Measurements from ENCODE around the gene BABAM2.
A peak's percentile ranks its signal among the peaks of the same experiment; 100 is the strongest.
"Not testable (repeated sequence)": the region's sequence is repeated elsewhere in the genome, so short reads cannot be mapped to it uniquely, and the experiment has no call there.

Gene BABAM2

DNA sequence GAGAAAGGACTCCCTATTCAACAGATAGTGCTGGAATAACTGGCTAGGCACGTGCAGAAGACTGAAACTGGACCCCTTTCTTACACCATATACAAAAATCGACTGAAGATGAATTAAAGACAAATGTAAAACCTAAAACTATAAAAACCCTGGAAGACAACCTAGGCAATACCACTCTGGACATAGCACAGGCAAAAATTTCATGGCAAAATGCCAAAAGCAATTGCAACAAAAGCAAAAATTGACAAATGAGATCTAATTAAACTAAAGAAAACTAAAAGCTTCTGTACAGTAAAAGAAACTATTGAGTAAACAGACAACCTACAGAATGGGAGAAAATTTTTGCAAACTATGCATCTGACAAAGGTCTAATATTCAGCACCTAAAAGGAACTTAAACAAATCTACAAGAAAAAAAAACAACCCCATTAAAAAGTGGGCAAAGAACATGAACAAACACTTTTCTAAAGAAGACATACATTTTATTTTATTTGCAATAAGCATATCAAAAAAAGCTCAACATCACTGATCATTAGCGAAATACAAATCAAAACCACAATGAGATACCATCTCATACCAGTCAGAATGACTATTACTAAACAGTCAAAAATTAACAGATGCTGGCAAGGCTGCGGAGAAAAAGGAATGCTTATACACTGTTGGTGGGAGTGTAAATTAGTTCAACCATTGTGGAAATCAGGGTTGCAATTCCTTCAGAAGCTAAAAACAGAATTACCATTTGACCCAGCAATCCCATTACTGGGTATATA, 8.5 kb upstream of the BABAM2 start:
- DNase-seq, result not testable (repeated sequence)

DNA sequence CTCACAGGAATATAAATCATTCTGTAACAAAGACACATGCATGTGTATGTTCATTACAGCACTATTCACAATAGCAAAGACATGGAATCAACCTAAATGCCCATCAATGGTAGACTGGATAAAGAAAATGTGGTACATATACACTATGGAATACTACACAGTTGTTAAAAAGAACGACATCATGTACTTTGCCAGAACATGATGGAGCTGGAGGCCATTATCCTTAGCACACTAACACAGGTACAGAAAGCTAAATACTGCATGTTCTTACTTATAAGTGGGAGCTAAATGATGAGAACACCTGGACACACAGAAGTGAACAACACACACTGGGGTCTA, 8.0 kb upstream of the BABAM2 start:
- DNase-seq, result not testable (repeated sequence)

DNA sequence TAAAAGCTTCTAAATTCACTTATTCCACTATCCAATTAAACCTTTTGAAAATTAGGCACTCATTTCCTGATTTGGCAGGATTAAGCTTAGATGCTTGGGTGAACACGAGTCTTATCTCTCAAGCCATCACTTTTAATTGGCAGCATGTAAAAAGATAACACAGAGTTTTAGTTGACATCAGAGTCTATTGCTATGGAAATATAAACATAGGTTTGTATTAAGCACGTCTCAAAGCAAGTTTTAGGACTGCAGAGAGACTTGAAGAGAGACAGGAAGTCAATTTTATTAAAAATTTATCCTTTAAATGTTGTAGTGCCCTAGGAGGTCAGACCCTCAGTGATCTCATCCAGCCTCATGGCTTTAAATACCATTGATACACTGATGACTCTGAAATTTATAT, 5.9 kb upstream of the BABAM2 start:
- no peak for DNase-seq

DNA sequence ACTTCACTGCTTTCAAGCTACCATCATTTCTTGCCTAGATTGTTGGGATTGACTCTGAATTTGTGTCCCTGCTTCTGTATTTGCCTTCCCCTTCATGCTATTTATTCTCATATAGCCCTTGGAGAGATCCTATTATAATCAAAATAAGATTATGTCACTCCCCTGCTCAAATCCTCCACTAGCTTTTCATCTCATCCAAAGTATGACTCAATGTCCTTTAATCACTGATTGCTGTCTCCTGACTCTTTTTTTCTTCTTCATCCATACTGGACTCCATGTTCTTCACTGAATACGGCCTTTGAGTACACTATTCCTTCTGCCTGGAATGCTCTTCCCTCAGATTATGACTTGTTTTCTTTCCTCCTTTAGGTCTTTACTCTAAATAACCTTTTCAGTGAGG, 5.3 kb upstream of the BABAM2 start:
- DNase-seq, result no peak

DNA sequence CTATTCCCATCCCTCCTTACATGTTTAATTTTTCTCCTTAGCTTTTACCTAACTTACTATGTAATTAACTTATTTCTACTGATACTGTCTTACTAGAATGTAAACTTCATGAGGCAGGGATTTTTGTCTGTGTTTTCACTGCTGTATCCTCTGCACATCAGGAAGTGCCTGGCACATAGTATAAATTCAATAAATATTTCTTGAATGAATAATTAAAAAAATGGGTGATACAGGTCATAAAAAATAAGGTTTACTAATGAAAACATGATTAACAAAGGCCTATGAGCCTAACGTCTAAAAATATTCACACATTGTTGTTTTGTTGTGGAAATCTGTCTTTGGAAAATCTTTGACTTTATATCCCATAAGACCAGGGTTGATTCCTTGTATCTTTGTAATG, 4.9 kb upstream of the BABAM2 start:
- no peak for DNase-seq

DNA sequence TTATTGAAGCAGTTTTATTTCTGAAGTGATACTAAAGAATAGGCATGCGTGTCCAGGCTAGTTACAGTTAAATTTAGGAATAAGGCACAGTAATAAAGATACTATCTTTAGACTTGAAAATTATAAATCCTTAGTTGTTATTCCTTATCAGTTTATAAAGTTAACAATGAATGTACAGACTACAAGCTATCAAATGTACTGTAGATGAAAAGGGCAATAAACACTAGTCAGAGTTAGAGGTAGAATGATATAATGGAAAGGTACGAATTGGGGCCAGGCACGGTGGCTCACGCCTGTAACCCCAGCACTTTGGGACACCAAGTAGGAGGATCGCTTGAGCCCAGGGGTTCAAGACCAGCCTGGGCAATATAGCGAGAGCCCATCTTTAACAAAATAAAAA, 4.2 kb upstream of the BABAM2 start:
- no peak for DNase-seq

DNA sequence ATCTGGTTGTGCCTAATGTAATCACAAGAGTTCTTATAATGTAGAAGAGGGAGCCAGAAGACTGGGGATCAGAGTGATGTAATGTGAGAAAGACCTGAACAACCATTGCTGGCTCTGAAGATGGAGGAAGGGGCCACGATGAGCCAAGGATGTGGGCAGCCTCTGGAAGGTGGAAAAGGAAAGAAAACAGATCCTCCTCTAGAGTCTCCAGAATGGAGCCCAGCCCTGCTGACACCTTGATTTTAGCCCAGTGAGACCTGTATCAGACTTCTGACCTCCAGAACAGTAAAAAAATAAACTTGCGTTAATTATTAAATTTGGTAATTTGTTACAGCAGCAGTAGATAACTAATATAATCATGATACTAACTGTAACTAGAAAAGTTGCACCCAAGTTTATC, 3.4 kb upstream of the BABAM2 start:
- no peak for DNase-seq

DNA sequence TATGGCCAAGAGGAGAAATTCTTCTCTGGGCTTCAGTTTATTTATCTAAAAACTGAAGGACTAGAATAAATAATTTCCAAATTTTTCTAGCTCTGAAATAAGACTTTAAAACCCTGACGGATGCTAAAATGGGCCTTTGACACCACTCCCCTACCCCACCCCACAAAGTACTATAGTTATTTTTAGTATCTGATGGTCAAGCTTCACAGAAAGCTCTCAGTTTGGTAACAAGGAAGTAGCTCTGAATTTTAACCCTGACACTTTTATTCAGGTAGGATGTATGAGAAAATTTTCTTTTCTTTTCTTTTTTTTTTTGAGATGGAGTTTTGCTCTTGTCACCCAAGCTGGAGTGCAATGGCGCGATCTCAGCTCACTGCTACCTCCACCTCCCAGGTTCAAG, 2.7 kb upstream of the BABAM2 start:
- DNase-seq, result no peak

DNA sequence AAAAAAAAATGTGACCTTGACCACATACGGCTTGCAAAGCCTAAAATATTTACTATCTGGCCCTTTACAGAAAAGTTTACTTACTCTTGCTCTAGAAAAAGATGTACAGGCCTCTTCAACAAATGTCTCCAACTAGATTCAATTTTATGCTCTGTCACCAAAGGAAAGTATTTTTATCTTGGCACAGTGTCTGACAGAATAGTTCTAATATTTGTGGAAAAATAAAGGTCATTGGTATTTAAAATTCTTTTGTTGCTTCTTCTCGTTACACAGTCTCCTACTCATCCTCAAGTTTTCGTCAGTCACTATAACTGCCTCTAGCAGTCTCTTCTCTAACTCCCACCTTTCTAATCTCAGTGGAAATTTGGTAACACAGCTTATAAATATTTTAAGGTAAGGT, 1.7 kb upstream of the BABAM2 start:
- DNase-seq, result no peak

DNA sequence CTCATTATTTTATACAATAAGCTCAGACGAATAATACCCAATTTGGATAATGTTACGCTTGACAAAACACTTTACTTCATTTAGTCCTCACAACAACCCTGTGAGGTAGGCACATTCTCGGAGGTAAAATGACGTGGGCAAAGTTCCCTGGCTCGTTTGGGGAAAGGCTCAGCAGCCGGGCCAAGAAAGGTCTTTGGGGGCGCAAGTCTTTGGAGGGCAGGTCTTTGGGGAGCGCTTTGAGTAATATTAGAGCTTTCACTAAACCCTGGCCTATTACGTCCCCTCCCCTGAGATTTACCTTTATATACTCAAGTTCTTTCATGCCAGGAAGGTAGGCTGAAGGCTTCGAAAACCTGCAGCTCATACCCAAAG, 769 bp upstream of the BABAM2 start:
- DNase-seq, result peak in 1 of 4 experiments; percentile 12

DNA sequence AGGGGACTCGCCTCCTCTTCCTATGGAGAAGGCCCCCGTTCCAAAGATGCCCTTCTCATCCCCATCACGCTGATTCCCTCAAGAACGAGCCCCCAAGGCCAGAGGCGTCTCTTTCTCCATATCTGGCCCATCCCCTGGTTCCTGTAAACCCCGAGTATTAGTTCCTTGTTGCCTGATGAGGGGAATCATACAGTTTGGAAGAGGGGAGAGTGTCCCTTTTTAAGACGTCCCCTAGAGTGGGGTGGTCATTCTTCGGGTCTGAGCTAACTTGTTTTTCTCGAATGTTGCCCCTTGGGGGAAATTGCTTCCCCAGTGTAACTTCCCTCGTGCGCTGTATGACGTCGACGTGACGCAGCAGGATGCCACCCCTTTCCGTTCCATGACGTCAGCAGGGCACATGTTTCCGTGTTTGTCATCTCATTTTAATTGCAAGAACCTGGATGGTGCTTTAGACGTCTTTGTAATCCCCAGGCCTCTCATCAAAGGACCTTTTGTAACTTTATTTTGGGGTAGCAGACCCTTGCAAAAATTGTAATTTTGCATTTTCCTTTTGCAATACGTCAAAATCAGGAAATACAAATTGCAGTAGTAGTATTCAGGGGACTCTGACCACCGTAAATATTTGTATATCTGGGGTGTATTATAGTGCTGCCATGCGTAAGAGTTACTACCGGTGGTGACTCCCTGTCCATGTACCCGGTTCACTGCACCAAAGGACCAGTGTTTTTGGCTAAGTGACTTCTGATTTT, 569 bp downstream of the BABAM2 start:
- DNase-seq, result peak; percentile 48 to 71 (median 58)

DNA sequence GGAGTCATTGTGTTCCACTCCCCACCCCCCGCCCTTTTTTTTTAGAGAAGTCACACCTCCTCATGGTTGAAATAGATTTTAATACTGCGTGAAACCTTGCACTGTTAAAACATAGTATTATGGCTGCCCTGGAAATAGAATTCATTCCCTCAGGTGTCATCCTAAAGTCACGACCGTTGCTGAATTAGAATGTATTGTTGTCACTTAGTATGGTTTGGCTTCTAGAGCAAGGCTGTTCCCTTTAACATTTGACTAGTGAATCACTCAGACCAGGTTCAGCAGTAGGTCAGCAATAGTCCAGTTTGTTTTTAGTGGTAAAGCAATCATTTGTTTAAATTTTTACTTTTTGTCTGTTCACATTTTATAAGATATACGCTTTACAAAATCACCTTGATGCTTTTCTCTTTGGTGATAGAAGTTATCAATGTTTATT, 1.2 kb downstream of the BABAM2 start:
- DNase-seq, result no peak

DNA sequence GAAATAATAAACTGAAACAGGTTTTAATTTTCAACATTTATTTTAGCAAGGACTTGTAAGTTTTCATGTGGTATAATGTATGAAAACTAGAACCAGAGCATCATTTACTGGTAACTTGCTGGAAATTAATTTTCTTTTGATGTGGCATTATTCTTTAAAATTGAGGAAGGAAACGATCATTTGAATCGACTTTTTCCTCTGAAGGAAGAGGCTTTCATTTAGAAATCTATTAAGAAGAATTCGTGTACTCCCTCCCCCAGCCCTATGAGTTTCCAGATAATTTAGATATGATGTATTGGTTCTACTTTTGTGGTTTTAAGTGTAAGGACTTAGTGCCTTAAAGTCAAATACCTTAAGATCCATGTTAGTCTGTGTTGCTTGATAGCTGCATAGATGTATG, 2.5 kb downstream of the BABAM2 start:
- DNase-seq, result no peak

DNA sequence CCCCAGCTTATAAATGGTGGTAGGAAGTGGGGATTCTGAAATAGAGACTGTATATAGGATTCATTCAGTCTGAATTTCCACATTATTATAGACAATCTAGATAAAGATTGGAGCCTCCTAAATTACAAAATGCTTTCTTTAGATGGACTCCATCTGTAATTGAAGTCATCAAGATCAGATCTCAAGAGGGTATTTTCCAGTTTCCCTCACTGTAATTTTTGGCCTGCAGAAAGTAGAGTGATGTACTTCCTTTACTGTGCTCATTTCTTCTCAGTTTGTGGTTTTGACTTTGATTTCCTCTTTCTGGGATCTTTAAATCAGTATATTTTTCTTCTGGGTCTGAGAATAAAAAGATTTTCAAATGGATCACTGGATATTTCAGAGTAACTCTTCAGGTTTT, 7.2 kb downstream of the BABAM2 start:
- no peak for DNase-seq

DNA sequence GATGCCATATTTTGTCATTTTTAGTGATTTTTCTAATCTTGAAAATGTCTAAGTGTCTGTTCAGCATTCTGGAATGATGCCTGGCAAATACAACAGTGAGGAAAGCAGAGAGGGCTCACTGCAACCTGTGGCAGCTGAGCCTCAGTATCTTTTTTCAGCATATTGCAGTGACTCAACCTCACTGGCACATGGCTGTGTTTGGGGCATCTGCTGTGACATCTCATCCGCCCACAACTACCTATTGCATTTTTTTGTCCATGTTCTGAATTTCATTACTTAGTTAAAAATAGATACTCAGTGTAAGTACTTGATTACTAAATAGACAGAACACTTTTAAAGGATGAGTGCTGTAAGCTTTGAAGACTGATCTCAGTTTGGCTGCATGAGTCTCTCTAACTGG, 10.7 kb downstream of the BABAM2 start:
- no peak for DNase-seq

DNA sequence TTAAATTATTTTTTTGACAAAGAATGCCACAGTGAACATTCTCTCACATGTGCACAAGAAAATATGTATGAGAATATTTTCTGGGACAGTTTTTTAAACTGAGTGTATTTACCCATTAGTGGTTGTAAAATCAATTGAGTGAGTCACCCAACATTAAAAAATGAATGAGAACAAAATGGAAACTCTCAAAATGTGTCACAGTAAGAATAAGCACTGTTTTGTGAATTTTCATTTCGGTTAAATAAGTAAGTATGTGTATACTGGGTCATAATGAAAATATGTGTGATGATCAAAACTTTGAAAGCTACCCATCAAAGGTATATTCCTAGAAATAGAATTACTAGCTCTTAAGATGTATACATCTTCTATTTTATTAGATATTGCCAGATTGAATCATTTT, 11.6 kb downstream of the BABAM2 start:
- no peak for DNase-seq

DNA sequence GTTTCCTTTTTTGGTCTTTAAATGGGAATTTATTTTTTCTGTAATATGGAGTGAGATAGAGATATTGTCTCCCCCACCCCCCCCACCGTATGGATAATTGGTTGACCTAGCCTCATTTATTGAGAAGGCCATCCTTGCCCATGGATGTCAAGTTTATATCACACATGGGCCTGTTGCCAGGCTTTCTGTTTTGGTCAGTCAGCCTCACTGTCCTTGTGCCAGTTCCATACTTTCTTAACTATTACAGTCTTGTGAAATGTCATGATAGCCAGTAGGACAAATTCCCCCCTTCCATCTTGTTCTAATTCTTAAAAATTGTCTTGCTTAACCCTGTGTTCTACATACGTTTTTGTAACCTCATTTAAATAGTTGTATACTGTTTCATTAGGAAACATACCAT, 12.5 kb downstream of the BABAM2 start:
- DNase-seq, result no peak

DNA sequence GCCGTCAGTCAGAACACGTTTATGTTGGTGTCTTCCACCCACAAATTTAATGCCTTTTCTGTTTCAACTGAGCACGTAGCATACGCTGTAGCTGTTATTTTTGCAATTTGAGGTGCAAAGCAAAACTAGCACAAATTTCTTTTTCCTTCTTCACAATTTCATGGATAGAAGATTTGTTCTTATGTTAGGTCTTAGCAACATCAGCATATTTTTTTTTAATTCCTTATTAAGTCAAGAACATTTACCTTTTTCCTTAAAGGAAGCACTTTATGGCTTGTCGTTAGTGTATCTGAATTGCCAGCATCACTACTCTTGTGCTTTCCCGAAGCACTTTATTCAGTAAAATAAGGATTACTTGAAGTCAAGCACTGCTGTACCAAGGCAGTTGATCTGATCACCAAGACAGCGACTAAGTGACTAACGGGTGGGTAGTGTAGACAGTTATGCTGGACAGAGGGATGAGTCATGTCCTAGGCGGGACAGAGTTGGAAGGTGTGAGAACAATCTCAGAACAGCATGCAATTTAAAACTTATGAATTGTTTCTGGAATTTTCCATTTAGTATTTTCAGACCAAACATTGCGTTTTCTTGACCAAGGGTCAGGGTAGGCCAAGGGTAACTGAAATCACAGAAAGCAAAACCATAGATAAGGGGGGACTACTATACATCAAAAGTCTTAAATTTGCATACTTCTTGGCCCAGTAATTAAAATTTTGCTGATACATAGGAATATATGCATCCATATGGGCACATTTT, 13.3 kb downstream of the BABAM2 start:
- DNase-seq, result no peak

DNA sequence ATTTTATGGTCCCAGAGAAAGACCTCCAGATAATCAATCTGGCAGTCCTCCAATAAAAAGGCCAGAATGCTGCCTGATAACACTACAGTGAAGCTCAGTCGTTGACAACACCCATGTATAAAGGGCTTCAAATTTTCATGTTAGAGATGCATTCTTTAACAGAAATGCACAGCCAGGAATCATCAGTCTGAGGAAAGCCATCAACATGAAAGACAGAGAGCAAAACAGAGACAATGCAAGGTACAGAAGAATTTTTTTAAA, 13.8 kb downstream of the BABAM2 start:
- DNase-seq, result no peak

DNA sequence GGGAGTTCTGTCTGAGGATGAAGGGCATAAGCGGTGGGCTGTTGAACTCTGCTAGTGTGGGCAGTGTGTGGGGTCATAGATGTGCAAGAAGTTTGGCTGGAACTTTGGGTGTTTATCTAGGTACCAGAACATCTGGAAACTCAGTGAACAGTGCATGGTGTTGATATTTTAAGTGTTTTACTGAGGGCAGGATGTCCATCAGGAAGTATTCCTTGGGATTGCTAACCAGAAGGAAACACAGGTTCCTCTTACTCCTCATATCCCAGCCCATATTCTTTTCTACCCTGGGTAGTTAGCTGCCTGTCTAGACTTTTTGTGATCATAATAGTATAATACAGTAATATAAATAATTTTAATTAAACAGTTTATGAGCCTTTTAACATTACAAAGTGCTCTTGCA, 15.5 kb downstream of the BABAM2 start:
- no peak for DNase-seq

DNA sequence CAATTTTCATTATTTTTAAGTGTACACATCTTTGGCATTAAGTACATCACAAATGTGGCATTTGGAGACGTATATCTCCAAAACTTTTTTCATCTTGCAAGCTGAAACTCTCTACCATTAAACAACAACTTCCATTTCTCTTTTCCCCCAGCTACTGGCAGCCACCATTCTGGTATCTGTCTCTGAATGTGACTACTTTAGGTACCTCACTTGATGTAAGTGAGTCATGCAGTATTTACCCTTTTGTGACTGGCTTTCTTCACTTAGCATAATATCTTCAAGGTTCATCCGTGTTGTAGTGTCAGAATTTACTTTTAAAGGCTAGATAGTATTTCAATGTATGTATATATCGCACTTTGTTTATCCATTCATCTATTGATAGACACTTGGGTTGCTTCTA, 17.0 kb downstream of the BABAM2 start:
- no peak for DNase-seq

DNA sequence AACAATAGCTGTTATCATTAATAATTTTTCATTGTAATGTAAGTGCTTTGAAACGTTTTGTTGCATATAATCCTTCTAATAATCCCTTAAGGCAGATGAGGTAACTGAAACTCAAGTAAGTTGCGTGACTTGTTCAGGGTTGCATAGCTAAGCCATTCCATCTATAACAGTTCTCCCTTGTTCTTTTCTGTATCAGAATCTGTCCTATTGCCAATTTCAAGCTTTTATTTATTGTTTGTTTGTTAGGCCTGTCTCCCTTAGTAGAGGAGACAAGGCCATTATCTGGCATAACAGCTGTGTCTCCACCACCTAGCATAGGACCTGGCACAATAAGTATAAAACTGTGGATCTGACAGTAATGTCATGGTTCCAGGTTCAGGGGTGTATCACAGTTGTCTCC, 19.4 kb downstream of the BABAM2 start:
- no peak for DNase-seq

DNA sequence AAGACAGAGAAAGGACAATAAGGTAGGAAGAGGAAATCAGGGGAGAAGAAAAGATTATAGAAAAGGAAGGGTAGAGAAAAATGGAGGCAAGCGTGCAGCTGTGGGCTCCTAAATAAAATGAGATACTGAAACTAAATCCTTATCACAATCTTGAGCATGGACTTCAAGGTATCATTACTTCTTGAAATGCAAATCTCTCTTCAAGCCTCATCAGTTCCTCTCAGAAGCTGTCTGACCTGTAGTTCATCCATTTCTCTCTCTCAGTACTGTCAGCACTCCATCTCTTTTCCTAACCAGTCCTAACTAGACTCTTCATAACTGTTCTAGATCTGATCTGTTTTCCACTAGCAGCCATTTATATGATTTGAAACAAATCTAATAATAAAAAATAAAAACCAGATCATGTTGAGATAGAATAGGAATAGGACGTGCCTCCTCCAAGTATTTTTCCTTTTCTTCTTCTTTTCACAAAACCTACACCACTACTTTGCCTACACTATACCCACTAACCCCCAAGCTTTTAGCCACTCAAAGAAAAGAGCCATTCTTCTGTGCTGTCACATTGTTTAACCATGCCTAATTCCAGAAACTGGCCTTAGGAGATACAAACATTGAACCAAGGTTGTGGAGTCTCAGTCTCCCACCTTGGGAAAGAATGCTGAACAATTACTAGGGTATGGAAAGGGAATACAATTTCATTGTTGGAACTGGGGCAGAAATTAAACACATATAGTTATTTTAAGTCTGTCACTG, 21.1 kb downstream of the BABAM2 start:
- no peak for DNase-seq

DNA sequence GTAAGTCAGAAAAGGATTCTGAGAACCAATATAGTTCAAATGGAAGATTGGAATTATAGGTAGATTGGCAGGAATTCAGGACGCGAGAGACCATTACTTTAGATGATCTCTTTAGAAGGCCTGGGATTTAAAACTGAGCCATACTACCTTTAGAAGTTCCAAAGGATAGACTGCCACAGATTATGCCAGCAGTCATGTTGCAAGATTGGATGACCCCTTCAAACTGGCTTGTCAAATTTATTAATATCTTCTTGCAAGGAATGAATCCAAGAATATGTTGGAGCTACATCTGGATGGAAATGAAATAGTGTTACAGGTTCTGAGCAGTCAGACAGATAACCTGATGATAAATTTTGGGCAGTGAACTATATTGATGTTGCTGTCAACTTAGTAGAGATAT, 22.0 kb downstream of the BABAM2 start:
- no peak for DNase-seq

All from activated naive CD4-positive, alpha-beta T cell (primary cell).